Measurements from ENCODE around the gene ALPL.

ALPL gene

GRCh38 chr1:21586846-21587601, 77.8 kb downstream of the ALPL start:
- Histone ChIP-seq H3K27me3 (replicated peaks; ENCODE audit: control insufficient read depth, insufficient read depth, low read length, poor library complexity, severe bottlenecking) (peaks cover 5% of the 10 kb centered on the region), H3K4me3 (ENCODE audit: insufficient read depth, low read depth, low read length, poor library complexity, severe bottlenecking) (no peak overlapping the region), H3K9me3 (ENCODE audit: control insufficient read depth, low read length) (no peaks in the 10 kb centered on the region), H3K36me3 (ENCODE audit: control insufficient read depth, insufficient read depth, low read length) (no peaks in the 10 kb centered on the region), H3K4me1 (ENCODE audit: control insufficient read depth, insufficient read depth, low read length, poor library complexity, severe bottlenecking) (no peaks in the 10 kb centered on the region), H3K27ac (ENCODE audit: insufficient read depth, low read length, poor library complexity, severe bottlenecking) (no peak overlapping the region)
- DNase-seq, result no peak

GRCh38 chr1:21587602-21587953, 78.4 kb downstream of the ALPL start:
- Histone ChIP-seq H3K4me1 (ENCODE audit: control insufficient read depth, insufficient read depth, low read length, poor library complexity, severe bottlenecking) (no peaks in the 10 kb centered on the region), H3K27me3 (replicated peaks; ENCODE audit: control insufficient read depth, insufficient read depth, low read length, poor library complexity, severe bottlenecking) (peaks cover 5% of the 10 kb centered on the region), H3K27ac (ENCODE audit: insufficient read depth, low read length, poor library complexity, severe bottlenecking) (no peak overlapping the region), H3K9me3 (ENCODE audit: control insufficient read depth, low read length) (no peaks in the 10 kb centered on the region), H3K4me3 (ENCODE audit: insufficient read depth, low read depth, low read length, poor library complexity, severe bottlenecking) (no peak overlapping the region), H3K36me3 (ENCODE audit: control insufficient read depth, insufficient read depth, low read length) (no peaks in the 10 kb centered on the region)
- no peak for DNase-seq

- peaks cover 5% of the 10 kb centered on the region for H3K27me3 ChIP-seq (replicated peaks; ENCODE audit: control insufficient read depth, insufficient read depth, low read length, poor library complexity, severe bottlenecking)
These were observed 80.4 kb downstream of the ALPL start for GRCh38 chr1:21589618-21590017.

GRCh38 chr1:21590126-21590880, 81.1 kb downstream of the ALPL start:
- no peak overlapping the region for H3K27ac ChIP-seq (ENCODE audit: insufficient read depth, low read length, poor library complexity, severe bottlenecking)
- H3K27me3 ChIP-seq (replicated peaks; ENCODE audit: control insufficient read depth, insufficient read depth, low read length, poor library complexity, severe bottlenecking), result peaks cover 5% of the 10 kb centered on the region
- H3K4me1 ChIP-seq (ENCODE audit: control insufficient read depth, insufficient read depth, low read length, poor library complexity, severe bottlenecking), result no peaks in the 10 kb centered on the region
- H3K9me3 ChIP-seq (ENCODE audit: control insufficient read depth, low read length), result no peaks in the 10 kb centered on the region
- no peak overlapping the region for H3K4me3 ChIP-seq (ENCODE audit: insufficient read depth, low read depth, low read length, poor library complexity, severe bottlenecking)
- no peaks in the 10 kb centered on the region for H3K36me3 ChIP-seq (ENCODE audit: control insufficient read depth, insufficient read depth, low read length)
- no peak for DNase-seq

More at GRCh38 chr1:21589618-21590017, 80.4 kb downstream of the ALPL start:
- H3K4me1 ChIP-seq (ENCODE audit: control insufficient read depth, insufficient read depth, low read length, poor library complexity, severe bottlenecking), result no peaks in the 10 kb centered on the region
- H3K4me3 ChIP-seq (ENCODE audit: insufficient read depth, low read depth, low read length, poor library complexity, severe bottlenecking), result no peak overlapping the region
- H3K9me3 ChIP-seq (ENCODE audit: control insufficient read depth, low read length), result no peaks in the 10 kb centered on the region
- H3K27ac ChIP-seq (ENCODE audit: insufficient read depth, low read length, poor library complexity, severe bottlenecking), result no peak overlapping the region
- DNase-seq, result no peak
- H3K36me3 ChIP-seq (ENCODE audit: control insufficient read depth, insufficient read depth, low read length), result no peaks in the 10 kb centered on the region

- no peak for DNase-seq
- Histone ChIP-seq H3K9me3 (ENCODE audit: control insufficient read depth, low read length) (no peaks in the 10 kb centered on the region), H3K4me1 (ENCODE audit: control insufficient read depth, insufficient read depth, low read length, poor library complexity, severe bottlenecking) (no peaks in the 10 kb centered on the region), H3K4me3 (ENCODE audit: insufficient read depth, low read depth, low read length, poor library complexity, severe bottlenecking) (no peak overlapping the region), H3K27me3 (replicated peaks; ENCODE audit: control insufficient read depth, insufficient read depth, low read length, poor library complexity, severe bottlenecking) (peaks cover 5% of the 10 kb centered on the region), H3K36me3 (ENCODE audit: control insufficient read depth, insufficient read depth, low read length) (no peaks in the 10 kb centered on the region), H3K27ac (ENCODE audit: insufficient read depth, low read length, poor library complexity, severe bottlenecking) (no peak overlapping the region)
These were observed 81.7 kb downstream of the ALPL start for GRCh38 chr1:21590934-21591333.

GRCh38 chr1:21592086-21592865, 83.1 kb downstream of the ALPL start:
- H3K27ac ChIP-seq (ENCODE audit: insufficient read depth, low read length, poor library complexity, severe bottlenecking), result no peak overlapping the region
- no peaks in the 10 kb centered on the region for H3K9me3 ChIP-seq (ENCODE audit: control insufficient read depth, low read length)
- no peak overlapping the region for H3K4me3 ChIP-seq (ENCODE audit: insufficient read depth, low read depth, low read length, poor library complexity, severe bottlenecking)
- H3K27me3 ChIP-seq (replicated peaks; ENCODE audit: control insufficient read depth, insufficient read depth, low read length, poor library complexity, severe bottlenecking), result peaks cover 5% of the 10 kb centered on the region
- no peaks in the 10 kb centered on the region for H3K36me3 ChIP-seq (ENCODE audit: control insufficient read depth, insufficient read depth, low read length)
- no peaks in the 10 kb centered on the region for H3K4me1 ChIP-seq (ENCODE audit: control insufficient read depth, insufficient read depth, low read length, poor library complexity, severe bottlenecking)
- DNase-seq, result no peak

- H3K27me3 ChIP-seq (replicated peaks; ENCODE audit: control insufficient read depth, insufficient read depth, low read length, poor library complexity, severe bottlenecking), result no peaks in the 10 kb centered on the region
- H3K4me3 ChIP-seq (ENCODE audit: insufficient read depth, low read depth, low read length, poor library complexity, severe bottlenecking), result no peak overlapping the region
These were observed 84.0 kb downstream of the ALPL start for GRCh38 chr1:21593231-21593630.

GRCh38 chr1:21594501-21594900, 85.3 kb downstream of the ALPL start:
- H3K4me3 ChIP-seq (ENCODE audit: insufficient read depth, low read depth, low read length, poor library complexity, severe bottlenecking), result no peak overlapping the region
- no peaks in the 10 kb centered on the region for H3K36me3 ChIP-seq (ENCODE audit: control insufficient read depth, insufficient read depth, low read length)
- no peaks in the 10 kb centered on the region for H3K4me1 ChIP-seq (ENCODE audit: control insufficient read depth, insufficient read depth, low read length, poor library complexity, severe bottlenecking)
- no peaks in the 10 kb centered on the region for H3K27me3 ChIP-seq (replicated peaks; ENCODE audit: control insufficient read depth, insufficient read depth, low read length, poor library complexity, severe bottlenecking)
- DNase-seq, result no peak
- no peak overlapping the region for H3K27ac ChIP-seq (ENCODE audit: insufficient read depth, low read length, poor library complexity, severe bottlenecking)
- H3K9me3 ChIP-seq (ENCODE audit: control insufficient read depth, low read length), result no peaks in the 10 kb centered on the region

More at GRCh38 chr1:21593231-21593630, 84.0 kb downstream of the ALPL start:
- DNase-seq, result no peak
- Histone ChIP-seq H3K27ac (ENCODE audit: insufficient read depth, low read length, poor library complexity, severe bottlenecking) (no peak overlapping the region), H3K36me3 (ENCODE audit: control insufficient read depth, insufficient read depth, low read length) (no peaks in the 10 kb centered on the region), H3K4me1 (ENCODE audit: control insufficient read depth, insufficient read depth, low read length, poor library complexity, severe bottlenecking) (no peaks in the 10 kb centered on the region), H3K9me3 (ENCODE audit: control insufficient read depth, low read length) (no peaks in the 10 kb centered on the region)

GRCh38 chr1:21594935-21595897, 86.0 kb downstream of the ALPL start:
- no peaks in the 10 kb centered on the region for H3K4me1 ChIP-seq (ENCODE audit: control insufficient read depth, insufficient read depth, low read length, poor library complexity, severe bottlenecking)
- no peak overlapping the region for H3K4me3 ChIP-seq (ENCODE audit: insufficient read depth, low read depth, low read length, poor library complexity, severe bottlenecking)
- H3K9me3 ChIP-seq (ENCODE audit: control insufficient read depth, low read length), result no peaks in the 10 kb centered on the region
- DNase-seq, result peak in 1 of 3 donors; percentile 17
- H3K36me3 ChIP-seq (ENCODE audit: control insufficient read depth, insufficient read depth, low read length), result no peaks in the 10 kb centered on the region
- no peaks in the 10 kb centered on the region for H3K27me3 ChIP-seq (replicated peaks; ENCODE audit: control insufficient read depth, insufficient read depth, low read length, poor library complexity, severe bottlenecking)
- H3K27ac ChIP-seq (ENCODE audit: insufficient read depth, low read length, poor library complexity, severe bottlenecking), result no peak overlapping the region
